Measurements from ENCODE around the gene EFNA5. TPM values are rescaled to one million over a fixed set of nuclear protein-coding genes. Genes with fewer than 3 reads are reported as not detected.

EFNA5 gene
- polyA plus RNA-seq, 3 donors = 24.7 to 26.4 (median 24.7) TPM

GRCh38 chr5:107553117-107553555 is 117.6 kb downstream of the EFNA5 start:
- DNase-seq = no peak

GRCh38 chr5:107551088-107551487 is 119.6 kb downstream of the EFNA5 start:
- DNase-seq = no peak

- DNase-seq = no peak
Measured at GRCh38 chr5:107549567-107549966, 121.2 kb downstream of the EFNA5 start.

- no peak for DNase-seq
Measured at GRCh38 chr5:107548477-107548876, 122.3 kb downstream of the EFNA5 start.

GRCh38 chr5:107546719-107547118 is 124.0 kb downstream of the EFNA5 start:
- DNase-seq = no peak

- no peak for DNase-seq
Measured at GRCh38 chr5:107545486-107545885, 125.3 kb downstream of the EFNA5 start.

- DNase-seq = no peak
Measured at GRCh38 chr5:107544967-107545366, 125.8 kb downstream of the EFNA5 start.

GRCh38 chr5:107544476-107544875 is 126.3 kb downstream of the EFNA5 start:
- DNase-seq = no peak

GRCh38 chr5:107543868-107544267 is 126.9 kb downstream of the EFNA5 start:
- no peak for DNase-seq

GRCh38 chr5:107542831-107543231 is 127.9 kb downstream of the EFNA5 start:
- no peak for DNase-seq

GRCh38 chr5:107542428-107542827 is 128.3 kb downstream of the EFNA5 start:
- DNase-seq = no peak

- no peak for DNase-seq
Measured at GRCh38 chr5:107541400-107541799, 129.3 kb downstream of the EFNA5 start.

GRCh38 chr5:107539726-107540330 is 130.9 kb downstream of the EFNA5 start:
- no peak for DNase-seq

- no peak for DNase-seq
Measured at GRCh38 chr5:107538805-107539445, 131.8 kb downstream of the EFNA5 start.

GRCh38 chr5:107538331-107538730 is 132.4 kb downstream of the EFNA5 start:
- DNase-seq = no peak

- no peak for DNase-seq
Measured at GRCh38 chr5:107535849-107536248, 134.9 kb downstream of the EFNA5 start.

GRCh38 chr5:107533910-107534876 is 136.5 kb downstream of the EFNA5 start:
- DNase-seq = no peak

- no peak for DNase-seq
Measured at GRCh38 chr5:107532916-107533315, 137.8 kb downstream of the EFNA5 start.

- peak; percentile 87 for DNase-seq
Measured at GRCh38 chr5:107532169-107532878, 138.4 kb downstream of the EFNA5 start.

- no peak for DNase-seq
Measured at GRCh38 chr5:107531308-107531707, 139.4 kb downstream of the EFNA5 start.

- DNase-seq = no peak
Measured at GRCh38 chr5:107529618-107530017, 141.1 kb downstream of the EFNA5 start.

All from renal pelvis (tissue), 4 donors.